Superior temporal gyrus (tissue), 1 donor: Measurements from ENCODE around the gene MYCBPAP.
A peak's percentile ranks its signal among the peaks of the same experiment; 100 is the strongest.

Experiments
- DNase-seq: peaks from one replicate; pipeline ENCODE4 v3.0.0-alpha.2; 2016; ENCODE audit errors: extremely low spot score

Gene MYCBPAP

DNA sequence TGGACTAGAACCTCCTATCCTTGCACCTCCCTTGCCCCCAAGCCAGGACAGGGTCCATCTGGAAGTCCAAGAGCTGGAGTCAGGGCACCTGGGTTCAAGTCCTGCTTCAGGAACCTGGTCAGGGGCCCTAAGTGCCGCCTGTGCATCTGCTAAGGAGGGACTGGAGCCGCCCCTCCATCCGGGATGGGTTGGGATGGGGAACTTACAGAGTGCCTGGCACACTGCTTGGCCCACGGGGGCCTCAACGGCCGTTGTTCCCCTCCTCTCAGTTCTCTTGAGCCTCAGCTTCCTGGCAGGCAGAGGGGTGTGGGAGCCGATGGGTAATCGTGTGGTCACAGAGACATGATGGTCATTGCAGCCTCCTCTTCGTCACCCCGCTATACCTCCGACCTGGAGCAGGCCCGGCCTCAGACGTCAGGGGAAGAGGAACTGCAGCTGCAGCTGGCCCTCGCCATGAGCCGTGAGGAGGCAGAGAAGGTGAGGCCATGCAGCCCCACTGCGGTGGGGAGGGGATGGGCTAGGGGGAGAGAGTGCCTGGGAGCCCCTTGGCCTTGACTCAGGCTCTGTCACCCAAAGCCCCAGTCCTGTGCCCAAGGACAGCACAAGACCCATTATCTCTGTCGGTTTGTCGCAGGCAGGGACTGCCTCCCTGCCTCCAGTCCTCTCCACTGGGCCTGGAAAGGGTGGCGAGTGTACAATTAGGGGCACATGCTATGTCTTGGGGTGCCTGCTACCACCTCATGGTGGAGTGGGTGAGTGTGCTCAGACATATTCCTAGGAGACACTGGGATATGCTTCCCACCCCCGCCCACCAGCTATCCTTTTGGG is 29.7 kb downstream of the MYCBPAP start:
- no peak for DNase-seq

- no peak for DNase-seq
Observed at GRCh38 chr17:50538549-50539410, 30.5 kb downstream of the MYCBPAP start.

DNA sequence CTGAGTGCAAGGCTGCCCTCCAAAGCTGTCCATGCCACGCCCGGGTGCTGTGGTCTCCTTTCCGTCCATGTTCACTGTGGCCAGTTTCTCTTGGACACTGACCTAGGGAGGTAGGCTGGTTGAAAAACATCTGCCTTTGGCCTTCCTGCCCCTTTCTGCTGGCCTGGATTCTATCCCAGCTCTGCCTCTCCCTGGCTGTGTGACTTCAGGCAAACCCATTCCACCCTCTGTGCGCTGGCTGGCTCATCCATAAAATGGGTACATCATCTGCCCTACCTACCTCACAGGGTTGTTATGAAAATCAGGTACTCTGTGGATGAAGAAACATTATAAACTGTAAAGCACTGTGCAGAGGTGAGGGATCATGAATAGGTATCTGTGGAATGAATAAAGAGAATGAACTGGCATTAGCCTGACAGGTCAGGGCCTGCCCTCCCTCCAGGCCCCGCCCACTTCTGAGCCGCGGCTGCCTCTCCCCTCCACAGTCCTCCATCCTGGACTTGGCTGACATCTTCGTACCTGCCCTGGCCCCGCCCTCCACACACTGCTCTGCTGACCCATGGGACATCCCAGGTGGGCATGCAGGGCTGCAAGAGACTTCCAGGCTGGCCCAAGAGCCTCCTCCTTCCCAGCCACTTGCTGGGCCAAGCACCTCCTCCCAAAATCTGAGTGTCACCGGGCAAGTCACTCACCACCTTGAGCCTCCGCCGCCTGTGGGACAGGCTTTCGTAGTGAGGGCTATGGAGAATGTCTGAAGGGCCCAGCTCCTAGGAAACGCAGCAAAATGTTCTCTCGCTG is 31.7 kb downstream of the MYCBPAP start:
- no peak for DNase-seq

DNA sequence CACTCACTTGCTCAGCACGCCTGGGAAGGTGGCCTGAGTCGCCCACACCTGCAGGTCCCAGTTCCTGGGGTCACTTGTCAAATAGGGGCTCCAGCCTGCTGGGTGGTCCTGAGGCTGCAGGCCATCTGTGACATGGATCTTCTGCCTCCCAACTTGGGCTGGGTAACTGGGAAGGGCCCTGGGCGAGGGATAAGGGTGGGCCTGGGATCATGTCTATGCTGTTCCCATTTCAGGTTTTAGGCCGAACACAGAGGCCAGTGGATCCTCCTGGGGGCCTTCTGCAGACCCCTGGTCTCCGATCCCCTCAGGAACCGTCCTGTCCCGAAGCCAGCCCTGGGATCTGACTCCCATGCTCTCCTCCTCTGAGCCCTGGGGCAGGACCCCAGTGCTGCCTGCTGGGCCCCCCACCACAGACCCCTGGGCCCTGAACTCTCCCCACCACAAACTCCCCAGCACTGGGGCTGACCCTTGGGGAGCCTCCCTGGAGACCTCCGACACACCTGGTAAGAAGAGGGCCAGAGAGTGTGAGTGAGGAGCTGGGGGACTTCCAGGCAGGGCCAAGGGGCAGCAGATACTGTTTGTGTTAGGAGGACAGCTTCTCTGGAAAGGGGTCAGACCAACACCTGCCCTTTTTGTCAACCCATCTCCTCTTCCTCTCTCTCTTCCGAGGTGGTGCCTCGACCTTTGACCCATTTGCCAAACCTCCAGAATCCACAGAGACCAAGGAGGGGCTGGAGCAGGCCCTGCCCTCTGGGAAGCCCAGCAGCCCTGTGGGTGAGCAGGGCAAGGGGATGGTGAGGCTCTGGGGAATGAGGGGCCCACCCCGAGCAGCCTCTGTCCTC is 32.5 kb downstream of the MYCBPAP start:
- no peak for DNase-seq

DNA sequence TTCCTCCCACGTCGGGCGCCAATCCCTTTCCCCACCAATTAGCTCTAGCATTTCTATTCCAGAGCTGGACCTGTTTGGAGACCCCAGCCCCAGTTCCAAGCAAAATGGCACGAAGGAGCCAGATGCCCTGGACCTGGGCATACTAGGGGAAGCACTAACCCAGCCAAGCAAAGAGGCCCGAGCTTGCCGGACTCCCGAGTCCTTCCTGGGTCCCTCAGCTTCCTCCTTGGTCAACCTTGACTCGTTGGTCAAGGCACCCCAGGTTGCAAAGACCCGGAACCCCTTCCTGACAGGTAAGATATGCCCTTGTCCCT is 33.1 kb downstream of the MYCBPAP start:
- no peak for DNase-seq

DNA sequence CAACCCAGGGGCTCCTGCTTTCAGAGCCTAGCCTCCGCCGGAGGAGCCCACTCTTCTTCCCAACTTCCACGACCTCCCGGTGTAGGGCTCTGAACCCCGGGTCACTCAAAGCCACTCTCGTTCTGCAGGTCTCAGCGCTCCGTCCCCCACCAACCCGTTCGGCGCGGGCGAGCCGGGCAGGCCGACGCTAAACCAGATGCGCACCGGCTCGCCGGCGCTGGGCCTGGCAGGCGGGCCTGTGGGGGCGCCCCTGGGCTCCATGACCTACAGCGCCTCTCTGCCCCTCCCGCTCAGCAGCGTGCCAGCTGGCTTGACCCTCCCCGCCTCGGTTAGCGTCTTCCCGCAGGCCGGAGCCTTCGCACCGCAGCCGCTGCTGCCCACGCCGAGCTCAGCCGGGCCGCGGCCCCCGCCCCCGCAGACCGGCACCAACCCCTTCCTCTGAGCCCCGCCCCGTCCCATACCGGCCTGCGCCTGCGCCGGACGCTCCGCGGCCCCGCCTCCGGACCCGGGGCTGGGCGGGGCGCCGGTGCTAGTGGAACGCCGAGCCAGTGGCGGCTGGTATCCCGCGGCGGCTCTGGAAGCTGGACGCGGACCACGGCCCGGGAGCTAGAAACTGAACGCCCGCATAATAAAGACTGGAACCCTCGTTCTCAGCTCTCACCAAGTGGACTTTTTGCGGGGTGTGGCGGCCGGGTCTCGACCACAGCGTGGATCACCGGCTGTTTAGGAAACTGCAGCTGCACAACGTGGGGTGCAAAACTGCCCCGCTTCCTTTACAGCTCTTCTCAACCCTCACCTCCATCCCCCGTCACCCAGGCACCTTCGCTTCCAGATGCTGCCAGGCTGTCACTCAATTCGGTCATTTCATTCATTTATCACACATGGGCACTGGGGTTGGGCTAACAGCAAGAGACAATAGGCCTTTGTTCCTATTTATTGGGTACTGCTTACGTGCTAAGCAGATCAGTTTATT is 33.8 kb downstream of the MYCBPAP start:
- DNase-seq = peak; percentile 81

- no peak for DNase-seq
Observed at GRCh38 chr17:50542795-50543774, 34.8 kb downstream of the MYCBPAP start.

- DNase-seq = no peak
Observed at GRCh38 chr17:50544516-50544915, 36.3 kb downstream of the MYCBPAP start.

DNA sequence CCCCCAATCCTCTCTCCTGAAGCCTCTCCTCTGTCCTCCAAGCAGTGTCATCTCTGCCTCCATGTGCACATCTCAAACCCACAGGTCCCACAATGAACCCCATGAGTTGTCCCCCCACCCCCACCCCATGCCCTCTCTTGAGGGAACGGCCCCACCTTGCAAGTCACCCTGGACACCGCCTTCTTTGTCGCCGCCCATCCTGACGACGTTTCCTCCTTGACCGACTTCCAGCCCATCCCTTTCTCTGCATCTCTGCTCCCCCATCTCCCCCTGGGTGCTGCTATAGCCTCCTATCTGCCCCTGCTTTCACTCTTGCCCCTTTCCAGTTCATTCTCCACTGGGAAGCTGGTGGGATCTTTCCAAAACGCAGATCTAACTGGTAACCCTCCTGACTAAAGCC is 37.1 kb downstream of the MYCBPAP start:
- no peak for DNase-seq

- DNase-seq = no peak
Observed at GRCh38 chr17:50546701-50547034, 38.4 kb downstream of the MYCBPAP start.

DNA sequence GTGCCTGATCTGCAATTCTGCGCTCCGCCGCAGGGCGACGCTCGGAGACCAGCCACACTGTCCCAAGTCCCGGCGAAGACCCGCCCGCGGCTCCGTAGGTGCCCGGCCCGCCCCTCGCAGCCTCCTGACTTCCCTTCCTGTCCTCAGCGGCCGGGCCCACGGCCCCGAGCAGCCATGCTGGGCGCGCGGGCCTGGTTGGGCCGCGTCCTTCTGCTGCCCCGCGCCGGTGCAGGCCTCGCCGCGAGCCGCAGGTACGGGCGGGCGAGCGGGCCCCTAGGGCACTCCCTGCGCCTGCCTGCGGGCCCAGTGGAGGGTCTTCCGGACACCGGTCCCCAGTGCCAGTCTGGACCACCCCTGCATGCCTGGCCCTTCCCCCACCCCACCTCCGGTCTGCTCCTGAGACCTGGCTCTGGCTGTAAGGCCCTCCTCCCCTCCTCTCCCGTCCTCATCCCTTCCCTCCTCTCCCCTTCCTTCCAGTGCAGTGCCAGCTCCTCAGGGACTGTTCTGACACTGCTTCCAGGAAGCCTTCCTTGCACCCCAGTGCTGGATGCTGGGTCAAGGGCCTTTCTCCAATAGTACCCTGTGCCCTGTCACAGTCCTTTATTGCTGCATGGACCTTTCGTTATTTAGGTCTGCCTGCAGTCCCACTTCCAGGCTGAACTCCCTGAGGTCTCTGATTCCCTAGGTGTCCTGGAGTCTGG is 38.9 kb downstream of the MYCBPAP start, which contains the start of gene SPATA20:
SPATA20 (plus strand) TSS at position 140 of the 701 bp plus-strand sequence; CDS start at position 175, 35 bp downstream.
- peak; percentile 90 for DNase-seq

DNA sequence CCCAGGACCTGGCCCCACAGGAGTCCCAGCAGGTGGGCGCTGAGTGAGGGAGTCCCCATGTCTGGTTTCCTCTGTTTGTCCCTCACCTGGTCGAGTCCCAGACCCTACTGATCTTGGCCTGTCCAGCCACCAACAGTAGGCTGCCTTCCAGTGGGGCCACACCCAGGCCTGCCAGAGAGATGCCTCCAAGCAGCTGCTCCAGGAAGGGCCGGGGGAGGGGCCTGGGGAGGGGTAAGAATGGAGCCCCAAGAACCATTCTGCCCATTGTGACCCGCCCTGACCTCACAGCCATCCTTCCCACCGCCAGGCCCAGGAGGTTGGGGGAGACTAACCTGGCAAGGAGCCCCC is 39.5 kb downstream of the MYCBPAP start:
- no peak for DNase-seq

DNA sequence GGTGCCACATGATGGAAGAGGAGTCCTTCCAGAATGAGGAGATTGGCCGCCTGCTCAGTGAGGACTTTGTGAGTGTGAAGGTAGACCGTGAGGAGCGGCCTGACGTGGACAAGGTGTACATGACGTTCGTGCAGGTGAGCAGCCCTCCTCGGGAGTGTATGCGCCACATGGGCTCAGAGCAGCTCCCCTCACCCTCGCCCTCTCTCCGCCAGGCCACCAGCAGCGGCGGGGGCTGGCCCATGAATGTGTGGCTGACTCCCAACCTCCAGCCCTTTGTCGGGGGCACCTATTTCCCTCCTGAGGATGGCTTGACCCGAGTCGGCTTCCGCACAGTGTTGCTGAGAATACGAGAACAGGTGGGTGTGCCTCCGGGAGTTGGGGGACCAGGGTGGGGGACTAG is 40.6 kb downstream of the MYCBPAP start:
- no peak for DNase-seq

GRCh38 chr17:50549256-50549941 is 41.2 kb downstream of the MYCBPAP start:
- no peak for DNase-seq

GRCh38 chr17:50549969-50550368 is 41.7 kb downstream of the MYCBPAP start:
- no peak for DNase-seq

DNA sequence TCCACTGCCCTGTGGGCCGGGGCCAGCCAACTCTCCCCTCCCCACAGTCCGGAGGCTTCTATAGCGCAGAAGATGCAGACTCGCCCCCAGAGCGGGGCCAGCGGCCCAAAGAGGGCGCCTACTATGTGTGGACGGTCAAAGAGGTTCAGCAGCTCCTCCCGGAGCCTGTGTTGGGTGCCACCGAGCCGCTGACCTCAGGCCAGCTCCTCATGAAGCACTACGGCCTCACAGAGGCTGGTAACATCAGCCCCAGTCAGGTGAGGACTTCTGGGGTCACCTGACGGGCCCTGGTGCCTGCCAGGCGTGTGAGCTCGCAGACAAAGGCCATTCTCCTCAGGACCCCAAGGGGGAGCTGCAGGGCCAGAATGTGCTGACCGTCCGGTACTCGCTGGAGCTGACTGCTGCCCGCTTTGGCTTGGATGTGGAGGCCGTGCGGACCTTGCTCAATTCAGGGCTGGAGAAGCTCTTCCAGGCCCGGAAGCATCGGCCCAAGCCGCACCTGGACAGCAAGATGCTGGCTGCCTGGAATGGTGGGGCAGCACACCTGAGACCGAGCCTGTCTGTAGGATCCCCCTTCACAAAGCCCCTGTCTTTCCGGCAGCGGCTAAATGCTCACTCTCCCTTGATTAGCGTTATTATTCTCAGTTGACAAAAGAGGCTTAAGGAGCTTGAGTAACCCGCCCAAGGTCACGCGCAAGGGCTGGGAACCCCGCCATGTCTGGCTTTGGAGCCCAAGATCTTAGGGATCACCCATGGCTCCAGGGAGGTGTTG is 42.6 kb downstream of the MYCBPAP start:
- DNase-seq = peak; percentile 86

DNA sequence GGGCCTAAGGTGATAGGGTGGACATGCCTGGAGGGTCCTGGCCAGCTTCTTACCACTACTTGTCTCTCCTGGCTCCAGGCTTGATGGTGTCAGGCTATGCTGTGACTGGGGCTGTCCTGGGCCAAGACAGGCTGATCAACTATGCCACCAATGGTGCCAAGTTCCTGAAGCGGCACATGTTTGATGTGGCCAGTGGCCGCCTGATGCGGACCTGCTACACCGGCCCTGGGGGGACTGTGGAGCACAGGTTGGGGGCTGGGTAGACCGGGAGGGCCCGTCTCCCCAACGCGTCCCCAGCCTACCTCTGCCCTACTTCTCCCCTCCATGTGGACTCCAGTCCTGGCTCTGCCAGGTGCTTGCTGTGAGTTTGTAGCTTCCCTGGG is 43.2 kb downstream of the MYCBPAP start:
- DNase-seq = no peak
